Endothelial cell of umbilical vein (primary cell): Measurements from ENCODE around the gene RUVBL1. TPM values are rescaled to one million over a fixed set of nuclear protein-coding genes. Genes with fewer than 3 reads are reported as not detected.

ENCODE experiments used
- BruUV-seq: library from RNA; stranded (reverse); fragments of 400-500 nt; replicated peaks from 2 replicates; lab custom pipeline; 2021; lab: Mats Ljungman, UMichigan
- CTCF ChIA-PET: fragments of 300-600, 350-600 bp; sonication (Branson Sonifier 250); formaldehyde crosslinking; loops from one replicate; lab custom pipeline; 2021; ENCODE audit warnings: antibody characterized with exemption, inconsistent platforms; lab: Charles Lee
- POLR2A ChIA-PET: fragments of 300-600, 350-600 bp; sonication (Branson Sonifier 250); formaldehyde crosslinking; loops from one replicate; lab custom pipeline; 2021; ENCODE audit warnings: antibody characterized with exemption, inconsistent platforms; lab: Charles Lee
- DNase-seq: peaks from one replicate; pipeline ENCODE4 v3.0.0-alpha.2; 2011; ENCODE audit warnings: low read depth, low spot score
- FAIRE-seq: peaks from 2 replicates; lab custom pipeline; 2011; peaks lifted over from hg19 to GRCh38; lab: Jason Lieb, UNC
- H2AFZ ChIP-seq: 2 replicates; pipeline ENCODE4 v1.6.0; 2012; ENCODE audit warnings: low read depth, low read length, control low read depth, inconsistent platforms
- H3K27ac ChIP-seq: 2 replicates; pipeline ENCODE4 v1.5.1; 2011; ENCODE audit warnings: low read depth, mild to moderate bottlenecking, control low read depth, low read length, moderate library complexity; ENCODE audit not compliant: insufficient read depth
- H3K27me3 ChIP-seq, 2 experiments: 2 replicates each; pipeline versions ENCODE4 v1.6.0 to v1.6.1; 2011; ENCODE audit warnings: low read length in 2 of 2, mixed read lengths in 1 of 2; ENCODE audit not compliant: control insufficient read depth in 2 of 2, insufficient read depth in 2 of 2
- H3K36me3 ChIP-seq, 2 experiments: 2 replicates in 1 of 2; 3 replicates in 1 of 2; pipeline ENCODE4 v1.5.1; 2011; ENCODE audit warnings: low read length in 2 of 2, mild to moderate bottlenecking in 1 of 2, moderate library complexity in 1 of 2; ENCODE audit not compliant: control insufficient read depth in 2 of 2, insufficient read depth in 2 of 2; ENCODE audit errors: extremely low read depth in 1 of 2
- H3K4me1 ChIP-seq: 3 replicates; pipeline ENCODE4 v1.5.1; 2011; ENCODE audit warnings: mild to moderate bottlenecking, low read length; ENCODE audit not compliant: control insufficient read depth, insufficient read depth; ENCODE audit errors: extremely low read depth
- H3K4me2 ChIP-seq: 2 replicates; pipeline ENCODE4 v1.6.1; 2011; ENCODE audit warnings: low read length, control low read depth, mixed read lengths; ENCODE audit not compliant: insufficient read depth
- H3K4me3 ChIP-seq, 3 experiments: fragments of 200-600 bp in 1 of 3; sonication (generic), shearing (Covaris generic) in 1 of 3; replicated peaks in 1 of 3; 2 replicates each; pipeline ENCODE4 v1.5.1; 2011 to 2016; ENCODE audit warnings: control low read depth in 3 of 3, low read length in 3 of 3, mild to moderate bottlenecking in 2 of 3, inconsistent platforms in 1 of 3, low read depth in 1 of 3, moderate library complexity in 1 of 3; ENCODE audit not compliant: insufficient read depth in 1 of 3
- H3K79me2 ChIP-seq: 2 replicates; pipeline ENCODE4 v1.6.0; 2012; ENCODE audit warnings: low read length, inconsistent platforms; ENCODE audit not compliant: control insufficient read depth, insufficient read depth
- H3K9ac ChIP-seq: replicated peaks from 2 replicates; pipeline ENCODE3; 2011; ENCODE audit warnings: low read length, control low read depth; ENCODE audit not compliant: insufficient read depth; ENCODE audit errors: extremely low read depth
- H3K9me1 ChIP-seq: replicated peaks from 3 replicates; pipeline ENCODE4 v1.6.0; 2011; ENCODE audit warnings: mild to moderate bottlenecking, low read length; ENCODE audit not compliant: control insufficient read depth, insufficient read depth; ENCODE audit errors: extremely low read depth
- H3K9me3 ChIP-seq: replicated peaks from 2 replicates; pipeline ENCODE4 v1.5.1; 2012; ENCODE audit warnings: low read length, inconsistent platforms; ENCODE audit not compliant: control insufficient read depth, insufficient read depth
- H4K20me1 ChIP-seq: replicated peaks from 2 replicates; pipeline ENCODE3; 2011; ENCODE audit warnings: mild to moderate bottlenecking, low read length; ENCODE audit not compliant: control insufficient read depth, insufficient read depth; ENCODE audit errors: extremely low read depth
- CTCF ChIP-seq, 2 donors: IDR thresholded peaks; 1 replicate in 1 of 2; 2 replicates in 1 of 2; pipeline ENCODE4 v1.5.1; 2011; ENCODE audit warnings: low read length in 2 of 2, mild to moderate bottlenecking in 2 of 2, moderate library complexity in 2 of 2, control low read depth in 1 of 2, inconsistent platforms in 1 of 2, low read depth in 1 of 2; ENCODE audit not compliant: insufficient read depth in 1 of 2; ENCODE audit errors: extremely low read depth in 1 of 2
- EZH2 ChIP-seq: IDR thresholded peaks from 2 replicates; pipeline ENCODE4 v1.6.1; 2012; ENCODE audit warnings: borderline replicate concordance, low read depth, mild to moderate bottlenecking, moderate library complexity, low read length, inconsistent platforms; ENCODE audit not compliant: severe bottlenecking
- FOS ChIP-seq: IDR thresholded peaks from 2 replicates; pipeline ENCODE4 v1.6.1; 2011; ENCODE audit warnings: mild to moderate bottlenecking, low read length, moderate library complexity, borderline replicate concordance; ENCODE audit not compliant: insufficient read depth
- GATA2 ChIP-seq: IDR thresholded peaks from 2 replicates; pipeline ENCODE4 v1.7.0; 2011; ENCODE audit warnings: low read depth, mild to moderate bottlenecking, moderate library complexity, mixed read lengths, low read length; ENCODE audit not compliant: insufficient read length, insufficient read depth
- JUN ChIP-seq: IDR thresholded peaks from 2 replicates; pipeline ENCODE4 v1.6.1; 2011; ENCODE audit warnings: borderline replicate concordance, low read depth; ENCODE audit not compliant: insufficient read length, insufficient read depth
- MAX ChIP-seq: IDR thresholded peaks from 2 replicates; pipeline ENCODE4 v1.6.1; 2011; ENCODE audit not compliant: insufficient read depth, insufficient read length
- MYC ChIP-seq: IDR thresholded peaks from one replicate; pipeline ENCODE4 v1.6.1; 2011; ENCODE audit warnings: mild to moderate bottlenecking, low read depth, low read length
- POLR2A ChIP-seq: IDR thresholded peaks from 2 replicates; pipeline ENCODE4 v1.6.1; 2012; ENCODE audit warnings: low read depth, mild to moderate bottlenecking, control low read depth, low read length
- POLR2AphosphoS5 ChIP-seq: IDR thresholded peaks from 2 replicates; pipeline ENCODE4 v1.6.1; 2012; ENCODE audit warnings: low read depth, mild to moderate bottlenecking, control low read depth, low read length, moderate library complexity; ENCODE audit not compliant: insufficient read depth
- dilution Hi-C: fragments of 300-500 bp; cut with MboI; formaldehyde crosslinking; loops from one replicate; pipeline ENCODE4 v1.15.0; 2019; ENCODE audit warnings: low sequenced_read_pairs; ENCODE audit not compliant: extremely low pct_ligation_motif_present
- intact Hi-C: fragments of 100-400 bp; cut with micrococcal nuclease; formaldehyde crosslinking; loops from one replicate; pipeline ENCODE4 v1.10.0; 2022
- polyA plus RNA-seq, 4 experiments: library from polyadenylated mRNA; depleted of rRNA in 3 of 4; stranded (reverse) in 3 of 4; unstranded in 1 of 4; fragments of >200 nt; gene quantifications; 2 replicates each; pipeline versions ENCODE4 v1.2.1 to v1.2.3, GENCODE V29; 2011 to 2012; ENCODE audit warnings: missing spikeins in 1 of 4
- total RNA-seq: library from RNA; stranded (reverse); gene quantifications from 2 replicates; pipeline ENCODE4 v1.2.3, GENCODE V29; 2021

Gene RUVBL1
- total and polyA plus RNA-seq, 2 donors (not counting 3 experiments of a cell fraction or from before 2014, with no cell fraction given), result 52.5 to 58.5 TPM

- Histone ChIP-seq H3K9me1 (no peaks in the 10 kb centered on the region), H3K27ac (no peak overlapping the region), H3K36me3 (peaks cover 65 to 80% of the 10 kb centered on the region in 2 experiments), H3K27me3 (no peaks in the 10 kb centered on the region), H3K4me3 (no peak overlapping the region), H4K20me1 (no peaks in the 10 kb centered on the region), H3K9me3 (no peaks in the 10 kb centered on the region), H3K4me2 (no peak overlapping the region), H3K9ac (no peak overlapping the region), H2AFZ (no peak overlapping the region), H3K4me1 (no peaks in the 10 kb centered on the region), H3K79me2 (peaks cover 29% of the 10 kb centered on the region)
- dilution Hi-C loops, result no loop called here
- ChIA-PET POLR2A (interaction anchor here (0.6 kb wide), 1 partner anchor 69 kb away, joined by 3 read pairs; no protein-coding TSS in a partner anchor), CTCF (interaction anchor here (0.6 to 1.5 kb wide), 4 partner anchors 68 to 413 kb away, joined by 3 read pairs; no protein-coding TSS in a partner anchor)
- TF ChIP-seq MYC (no peak), MAX (no peak), JUN (no peak), EZH2 (no peak), CTCF (IDR thresholded peaks at IDR 0.05; ENCODE audit: extremely low read depth in 1 of 2, insufficient read depth in 1 of 2, low read depth in 1 of 2, low read length in 2 of 2) (no peak), POLR2AphosphoS5 (no peak), POLR2A (no peak), GATA2 (no peak), FOS (no peak)
- FAIRE-seq, result no peak
- DNase-seq, result no peak
- BruUV-seq, result no TSS peak
- intact Hi-C loops, result no loop called here
Measured at GRCh38 chr3:128064962-128065361, 58.6 kb downstream of the RUVBL1 start.
